Measurements from ENCODE around the gene ARMH3.

DNA sequence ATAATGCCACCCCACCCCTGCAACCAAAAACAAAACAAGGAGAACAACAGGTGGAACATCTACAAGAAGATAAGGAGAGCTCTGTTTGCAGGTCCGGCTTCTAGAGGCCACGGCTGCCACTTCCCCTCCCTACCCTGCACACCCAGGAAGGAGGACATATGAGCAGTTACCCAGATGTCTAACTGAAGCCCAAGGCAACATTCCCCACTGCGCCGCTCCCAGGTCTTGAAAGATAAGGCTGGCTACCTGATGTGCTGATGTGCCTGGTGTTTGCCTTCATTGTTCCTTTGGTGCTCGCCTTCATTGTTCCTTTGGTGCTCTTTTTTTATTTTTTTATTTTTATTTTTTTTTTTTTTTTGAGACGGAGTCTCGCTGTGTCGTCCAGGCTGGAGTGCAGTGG, 30.2 kb upstream of the ARMH3 start:
- TF ChIP-seq WRNIP1 (IDR thresholded peaks at IDR 0.05; ENCODE audit: borderline replicate concordance, low read depth, low read length) (no peak), EGR1 (IDR thresholded peaks at IDR 0.05; ENCODE audit: borderline replicate concordance in 1 of 2, low read depth in 2 of 2, low read length in 2 of 2) (no peak), SRF (IDR thresholded peaks at IDR 0.05; ENCODE audit: low read depth in 2 of 2, low read length in 2 of 2) (no peak), EP300 (IDR thresholded peaks at IDR 0.05; ENCODE audit: borderline replicate concordance in 1 of 2, control insufficient read depth in 1 of 2, low read depth in 2 of 2, low read length in 2 of 2) (no peak), MXI1 (IDR thresholded peaks at IDR 0.05; ENCODE audit: low read depth, low read length) (no peak), SMC3 (IDR thresholded peaks at IDR 0.05; ENCODE audit: borderline replicate concordance, low read length) (no peak)
- TF ChIP-seq, protein P1, sequence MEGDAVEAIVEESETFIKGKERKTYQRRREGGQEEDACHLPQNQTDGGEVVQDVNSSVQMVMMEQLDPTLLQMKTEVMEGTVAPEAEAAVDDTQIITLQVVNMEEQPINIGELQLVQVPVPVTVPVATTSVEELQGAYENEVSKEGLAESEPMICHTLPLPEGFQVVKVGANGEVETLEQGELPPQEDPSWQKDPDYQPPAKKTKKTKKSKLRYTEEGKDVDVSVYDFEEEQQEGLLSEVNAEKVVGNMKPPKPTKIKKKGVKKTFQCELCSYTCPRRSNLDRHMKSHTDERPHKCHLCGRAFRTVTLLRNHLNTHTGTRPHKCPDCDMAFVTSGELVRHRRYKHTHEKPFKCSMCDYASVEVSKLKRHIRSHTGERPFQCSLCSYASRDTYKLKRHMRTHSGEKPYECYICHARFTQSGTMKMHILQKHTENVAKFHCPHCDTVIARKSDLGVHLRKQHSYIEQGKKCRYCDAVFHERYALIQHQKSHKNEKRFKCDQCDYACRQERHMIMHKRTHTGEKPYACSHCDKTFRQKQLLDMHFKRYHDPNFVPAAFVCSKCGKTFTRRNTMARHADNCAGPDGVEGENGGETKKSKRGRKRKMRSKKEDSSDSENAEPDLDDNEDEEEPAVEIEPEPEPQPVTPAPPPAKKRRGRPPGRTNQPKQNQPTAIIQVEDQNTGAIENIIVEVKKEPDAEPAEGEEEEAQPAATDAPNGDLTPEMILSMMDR (IDR thresholded peaks at IDR 0.05 in 2 of 3, conservative IDR thresholded peaks at IDR 0.05 in 1 of 3; ENCODE audit: control insufficient read depth in 2 of 3, extremely low read depth in 1 of 3, insufficient read depth in 1 of 3, low read depth in 3 of 3, low read length in 3 of 3): no peak
